SK-N-SH (cell line): ENCODE data around the gene GRIK5. TPM values are rescaled to one million over a fixed set of nuclear protein-coding genes. Genes with fewer than 3 reads are reported as not detected.

Source experiments
- CTCF ChIA-PET: fragments of 300-600, 350-600 bp; formaldehyde crosslinking; extraction: SDS; loops from one replicate; lab custom pipeline; 2021; lab: Yijun Ruan, JAX
- POLR2A ChIA-PET: fragments of 350-600 bp; sonication (Branson Sonifier 250); formaldehyde crosslinking; extraction: SDS; loops from one replicate; lab custom pipeline; 2020; ENCODE audit warnings: antibody characterized with exemption, inconsistent platforms; lab: Yijun Ruan, JAX
- DNase-seq: peaks from one replicate; pipeline ENCODE4 v3.0.0; 2012
- H2AFZ ChIP-seq: fragments of 200-600 bp; sonication (generic); 2 replicates; pipeline ENCODE4 v1.8.1; 2016; ENCODE audit warnings: antibody characterized with exemption, mild to moderate bottlenecking, low read depth
- H3F3A ChIP-seq: fragments of 200-600 bp; sonication (generic); replicated peaks from 2 replicates; pipeline ENCODE3; 2016; ENCODE audit warnings: antibody characterized with exemption, mild to moderate bottlenecking; ENCODE audit not compliant: insufficient read depth
- H3K27ac ChIP-seq, 2 experiments: fragments of 200-500 bp in 1 of 2; fragments of 200-600 bp in 1 of 2; sonication (Bioruptor generic) in 1 of 2; sonication (generic), shearing (Covaris generic) in 1 of 2; 2 replicates each; pipeline versions ENCODE4 v1.5.1 to v1.6.1; 2014 to 2016; ENCODE audit warnings: low read depth in 2 of 2, inconsistent platforms in 1 of 2, low read length in 1 of 2, mild to moderate bottlenecking in 1 of 2, mixed read lengths in 1 of 2
- H3K27me3 ChIP-seq: fragments of 200-600 bp; sonication (generic), shearing (Covaris generic); 2 replicates; pipeline ENCODE4 v1.6.1; 2016; ENCODE audit warnings: mixed run types; ENCODE audit not compliant: insufficient read depth
- H3K36me3 ChIP-seq, 2 experiments: fragments of 200-500 bp in 1 of 2; fragments of 200-600 bp in 1 of 2; sonication (Bioruptor generic) in 1 of 2; sonication (generic) in 1 of 2; replicated peaks in 1 of 2; 2 replicates each; pipeline versions ENCODE3 to v1.5.1; 2014 to 2016; ENCODE audit warnings: low read length in 1 of 2, mild to moderate bottlenecking in 1 of 2; ENCODE audit not compliant: insufficient read depth in 2 of 2, control insufficient read depth in 1 of 2
- H3K4me1 ChIP-seq, 2 experiments: fragments of 200-500 bp in 1 of 2; fragments of 200-600 bp in 1 of 2; sonication (Bioruptor generic) in 1 of 2; sonication (generic), shearing (Covaris generic) in 1 of 2; 2 replicates each; pipeline versions ENCODE4 v1.5.1 to v1.6.1; 2014 to 2016; ENCODE audit warnings: low read depth in 1 of 2, low read length in 1 of 2, mixed run types in 1 of 2; ENCODE audit not compliant: insufficient read depth in 2 of 2, control insufficient read depth in 1 of 2
- H3K4me2 ChIP-seq: fragments of 200-600 bp; sonication (generic), shearing (Covaris generic); 2 replicates; pipeline ENCODE4 v1.6.1; 2017; ENCODE audit warnings: mixed run types
- H3K4me3 ChIP-seq, 2 experiments: fragments of 200-500 bp in 1 of 2; fragments of 200-600 bp in 1 of 2; sonication (Bioruptor generic) in 1 of 2; sonication (generic), shearing (Covaris generic) in 1 of 2; 2 replicates each; pipeline versions ENCODE4 v1.5.1 to v1.8.1; 2014 to 2016; ENCODE audit warnings: low read depth in 2 of 2, inconsistent platforms in 1 of 2, low read length in 1 of 2, mild to moderate bottlenecking in 1 of 2, mixed read lengths in 1 of 2, moderate library complexity in 1 of 2
- H3K79me2 ChIP-seq: fragments of 200-600 bp; sonication (generic); 2 replicates; pipeline ENCODE4 v1.8.1; 2017; ENCODE audit warnings: mild to moderate bottlenecking; ENCODE audit not compliant: insufficient read depth
- H3K9ac ChIP-seq: fragments of 200-600 bp; sonication (generic); 2 replicates; pipeline ENCODE4 v1.6.1; 2017; ENCODE audit warnings: mixed run types
- H3K9me2 ChIP-seq: fragments of 200-600 bp; sonication (generic); 2 replicates; pipeline ENCODE4 v1.6.1; 2017; ENCODE audit warnings: mixed run types
- H3K9me3 ChIP-seq: fragments of 200-600 bp; sonication (generic); 2 replicates; pipeline ENCODE4 v1.6.1; 2017; ENCODE audit warnings: mixed run types, mild to moderate bottlenecking, moderate library complexity
- H4K20me1 ChIP-seq: fragments of 200-600 bp; sonication (generic); 2 replicates; pipeline ENCODE4 v1.6.1; 2017; ENCODE audit warnings: mild to moderate bottlenecking, mixed run types; ENCODE audit not compliant: insufficient read depth
- CHD2 ChIP-seq: fragments of 150-350 bp; IDR thresholded peaks from 2 replicates; pipeline ENCODE4 v1.6.1; 2018; ENCODE audit warnings: low read length; ENCODE audit not compliant: partially characterized antibody
- ELF1 ChIP-seq: IDR thresholded peaks from 2 replicates; pipeline ENCODE4 v1.4.0; 2012
- EZH2phosphoT487 ChIP-seq: fragments of 200-600 bp; sonication (generic); IDR thresholded peaks from 2 replicates; pipeline ENCODE4 v1.6.1; 2017; ENCODE audit warnings: low read depth, mixed run types, mild to moderate bottlenecking, antibody characterized with exemption, moderate library complexity, borderline replicate concordance
- FOXM1 ChIP-seq: IDR thresholded peaks from 2 replicates; pipeline ENCODE4 v1.4.0; 2012; ENCODE audit warnings: low read depth, mild to moderate bottlenecking
- GATA2 ChIP-seq: sonication (generic); formaldehyde crosslinking; IDR thresholded peaks from 2 replicates; pipeline ENCODE4 v1.5.0; 2020; ENCODE audit warnings: mild to moderate bottlenecking, missing genetic modification reagents
- IRF3 ChIP-seq: fragments of 150-350 bp; IDR thresholded peaks from 2 replicates; pipeline ENCODE4 v1.6.1; 2016; ENCODE audit warnings: mild to moderate bottlenecking, low read depth, low read length
- MAX ChIP-seq: IDR thresholded peaks from 2 replicates; pipeline ENCODE4 v1.4.0; 2012; ENCODE audit warnings: low read depth
- MXI1 ChIP-seq: IDR thresholded peaks from 2 replicates; pipeline ENCODE4 v1.6.1; 2012; ENCODE audit warnings: mild to moderate bottlenecking, low read depth, low read length, improper control_type of control experiment
- NFIC ChIP-seq: IDR thresholded peaks from 2 replicates; pipeline ENCODE4 v1.4.0; 2012; ENCODE audit warnings: borderline replicate concordance
- NRF1 ChIP-seq: IDR thresholded peaks from 2 replicates; pipeline ENCODE4 v1.6.1; 2012; ENCODE audit warnings: low read depth, mild to moderate bottlenecking, low read length
- PBX3 ChIP-seq: IDR thresholded peaks from 2 replicates; pipeline ENCODE4; 2012
- POLR2AphosphoS5 ChIP-seq: IDR thresholded peaks from 2 replicates; pipeline ENCODE4 v1.6.1; 2012; ENCODE audit warnings: low read depth, low read length
- REST ChIP-seq: IDR thresholded peaks from 2 replicates; pipeline ENCODE4 v1.6.1; 2012; ENCODE audit warnings: mild to moderate bottlenecking, low read depth, low read length, moderate library complexity
- SIN3A ChIP-seq: IDR thresholded peaks from 2 replicates; pipeline ENCODE4 v1.6.1; 2012; ENCODE audit warnings: low read depth, mild to moderate bottlenecking, low read length, moderate library complexity, borderline replicate concordance
- USF1 ChIP-seq: IDR thresholded peaks from 2 replicates; pipeline ENCODE4 v1.4.0; 2012; ENCODE audit warnings: low read depth, borderline replicate concordance
- USF2 ChIP-seq: fragments of 150-350 bp; IDR thresholded peaks from 2 replicates; pipeline ENCODE4 v1.6.1; 2017; ENCODE audit warnings: antibody characterized with exemption, low read length, low read depth, borderline replicate concordance
- YY1 ChIP-seq: IDR thresholded peaks from 2 replicates; pipeline ENCODE4 v1.4.0; 2012; ENCODE audit warnings: low read depth, mild to moderate bottlenecking
- WGBS: methylation state at CpG from one replicate; pipeline ENCODE4 v1.1.6; 2017; ENCODE audit warnings: low lambda C conversion rate; 5-methylcytosine and 5-hydroxymethylcytosine counted together
- polyA plus RNA-seq, 3 experiments: library from polyadenylated mRNA; depleted of rRNA; stranded (reverse); fragments of >200 nt; gene quantifications; 2 replicates each; pipeline ENCODE4 v1.2.3, GENCODE V29; 2012

The GRIK5 gene
- polyA plus RNA-seq, 1 of the 3 experiments (the other 2 are of a cell fraction) = 2.4 TPM

- H3K79me2 ChIP-seq = no peaks in the 10 kb centered on the region
- no peak overlapping the region for H3K4me3 ChIP-seq
- TF ChIP-seq PBX3 = no peak
- no peak for TF ChIP-seq YY1
- no peak for TF ChIP-seq ELF1
- TF ChIP-seq POLR2AphosphoS5 = no peak
- TF ChIP-seq FOXM1 = no peak
- TF ChIP-seq IRF3 = no peak
- no peak for TF ChIP-seq SIN3A
- TF ChIP-seq EZH2phosphoT487 = no peak
- TF ChIP-seq MXI1 = no peak
- TF ChIP-seq CHD2 = no peak
- TF ChIP-seq USF2 = no peak
- TF ChIP-seq MAX = no peak
- TF ChIP-seq NRF1 = no peak
- TF ChIP-seq NFIC = no peak
- TF ChIP-seq USF1 = no peak
- TF ChIP-seq GATA2 = no peak
- no peak for TF ChIP-seq REST
- POLR2A ChIA-PET = interaction anchor here (1.2 kb wide), 1 partner anchor 39 kb away, joined by 3 read pairs; no protein-coding TSS in a partner anchor
- no peaks in the 10 kb centered on the region for H3K27me3 ChIP-seq
- no peak overlapping the region for H3K27ac ChIP-seq
- peaks cover 6 to 12% of the 10 kb centered on the region in 2 experiments; a peak in 2 of 4 replicates for H3K4me1 ChIP-seq
- H3F3A ChIP-seq = no peaks in the 10 kb centered on the region
- H2AFZ ChIP-seq = no peak overlapping the region
- 0 out of 2 replicates have a peak, but pooled peaks cover 4% of the 10 kb centered on the region for H4K20me1 ChIP-seq
- peaks cover 0 to 11% of the 10 kb centered on the region in 2 experiments for H3K36me3 ChIP-seq
- no peaks in the 10 kb centered on the region for H3K9me2 ChIP-seq
- H3K9ac ChIP-seq = no peak overlapping the region
- H3K4me2 ChIP-seq = no peak overlapping the region
- 93% methylated on average over 6 of the region's 13 CpGs for WGBS
- DNase-seq = no peak
- H3K9me3 ChIP-seq = no peaks in the 10 kb centered on the region
- CTCF ChIA-PET = interaction anchor here (0.7 to 4.0 kb wide), 12 partner anchors 15 to 163 kb away, joined by 3 to 38 read pairs (median 6); partner anchors contain the start of gene RPS19
Observed at GRCh38 chr19:41956621-41957020, 113.4 kb downstream of the GRIK5 start.
